T-helper 2 cell treated with Interferon-gamma antibody and Interleukin-4, amounts not matched to agents 100 ng/mL and 5 ng/mL, for 36 hours (primary cell): ENCODE measurements around the gene ZBTB20. TPM values are rescaled to one million over a fixed set of nuclear protein-coding genes. Genes with fewer than 3 reads are reported as not detected.

Experiments used
- intact Hi-C: fragments of 100-400 bp; cut with micrococcal nuclease; formaldehyde crosslinking; loops from one replicate; pipeline ENCODE4 v1.15.1; 2023
- total RNA-seq: library from RNA; stranded (reverse); gene quantifications from 2 replicates; pipeline ENCODE4 v1.2.3, GENCODE V29; 2022

Gene ZBTB20
- total RNA-seq, 1 donor from 2014 or later, result 8.0 TPM

DNA sequence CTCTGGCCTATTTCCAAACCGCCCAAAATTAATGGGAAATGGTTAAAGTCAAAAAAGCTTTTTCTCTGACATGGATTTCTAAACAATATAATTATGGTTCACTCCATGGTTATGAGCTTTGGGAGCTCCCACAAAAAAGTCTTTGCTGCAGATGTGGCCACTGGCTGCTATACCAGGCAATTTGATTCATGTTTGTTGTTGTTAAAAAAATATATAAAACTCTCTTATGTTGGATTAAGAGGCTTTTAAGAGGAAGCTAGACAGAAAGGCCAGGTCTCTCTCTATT, 594.6 kb downstream of the ZBTB20 start:
- intact Hi-C loops, result no loop called here

DNA sequence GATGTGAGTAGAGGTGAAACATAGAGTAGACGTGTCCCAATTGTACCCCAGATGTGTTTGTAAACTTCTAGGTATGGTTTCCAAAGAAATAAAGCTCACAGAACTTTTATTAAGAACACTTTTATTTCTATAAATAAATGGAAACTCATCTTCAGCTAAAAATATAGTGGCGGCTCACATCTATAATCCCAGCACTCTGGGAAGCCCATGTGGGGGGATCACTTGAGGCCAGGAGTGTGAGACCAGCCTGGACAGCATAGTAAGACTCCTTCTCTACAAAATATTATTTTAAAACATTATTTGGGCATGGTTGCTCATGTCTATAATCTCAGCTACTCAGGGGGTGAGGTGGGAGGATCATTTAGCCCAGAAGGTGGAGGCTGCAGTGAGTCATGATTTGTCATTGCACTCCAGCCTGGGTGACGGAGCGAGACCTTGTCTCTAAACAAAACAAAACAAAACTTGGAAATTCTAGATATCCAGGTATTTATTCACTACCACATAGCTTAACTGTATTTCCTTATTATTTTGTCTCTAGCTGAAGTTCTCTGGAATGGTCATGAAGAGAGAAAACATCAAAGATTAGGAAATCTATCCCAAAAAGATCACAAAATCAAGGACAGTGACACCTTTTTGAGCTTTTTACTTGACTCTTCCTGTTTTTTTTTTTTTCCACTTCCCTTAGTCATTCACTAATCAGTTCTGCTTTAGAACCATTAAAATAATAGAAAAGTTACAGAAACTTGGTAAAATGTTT, 595.1 kb downstream of the ZBTB20 start:
- intact Hi-C loops, result no loop called here

DNA sequence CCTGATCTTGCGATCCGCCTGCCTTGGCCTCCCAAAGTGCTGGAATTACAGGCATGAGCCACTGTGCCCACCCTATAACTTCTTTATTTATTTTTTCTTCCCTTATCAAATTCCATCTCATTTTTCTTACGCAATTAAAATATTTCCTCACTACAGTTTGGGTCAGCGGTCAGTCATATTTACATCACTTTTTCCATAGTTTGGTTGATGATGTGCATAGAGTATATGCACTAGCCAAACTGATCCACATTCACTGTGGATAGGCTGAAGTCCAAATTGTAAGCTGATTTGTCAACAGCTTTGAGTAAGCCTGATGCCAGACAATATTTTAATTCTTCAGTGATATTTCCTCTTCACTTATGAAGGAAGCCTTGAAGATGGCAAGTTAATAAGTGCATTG, 596.9 kb downstream of the ZBTB20 start:
- intact Hi-C loops, result no loop called here

DNA sequence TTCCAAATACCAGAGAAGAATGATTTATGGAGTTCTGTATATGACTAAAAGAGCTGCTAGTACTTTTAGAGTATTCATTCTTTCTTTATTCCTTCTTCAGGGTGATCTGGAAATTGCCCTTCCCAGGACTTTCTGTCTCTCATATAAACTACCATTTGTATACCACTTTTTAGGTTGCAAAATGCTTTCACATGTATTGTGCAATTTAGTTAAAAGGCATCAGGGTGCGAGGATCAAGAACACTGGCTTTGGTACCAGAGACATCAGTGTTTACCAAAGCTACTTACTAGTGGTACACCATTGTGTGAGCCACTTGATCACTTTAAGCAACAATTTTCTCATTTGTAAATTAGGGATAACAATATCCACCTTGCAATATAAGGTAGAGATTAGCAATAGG, 601.9 kb downstream of the ZBTB20 start:
- intact Hi-C loops, result no loop called here

DNA sequence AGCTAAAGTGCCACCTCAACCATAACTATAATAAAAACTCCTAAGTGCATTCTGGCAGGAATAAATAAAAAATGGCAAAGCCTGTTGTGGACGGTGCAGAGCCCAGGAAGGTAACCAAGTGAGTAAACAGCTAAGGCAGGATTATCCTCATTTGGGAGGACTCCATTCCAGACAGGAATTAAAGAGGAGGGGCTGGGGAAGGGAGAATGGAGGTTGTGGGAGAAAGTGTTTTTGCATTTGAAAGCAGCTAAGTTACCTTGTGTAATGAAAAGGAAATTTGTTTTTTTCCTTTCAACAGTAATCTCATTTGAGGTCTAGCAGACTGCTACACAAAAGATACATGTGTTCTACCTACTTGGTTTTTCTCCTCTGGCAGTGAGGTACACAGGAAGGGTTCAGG, 604.7 kb downstream of the ZBTB20 start:
- intact Hi-C loops, result no loop called here

DNA sequence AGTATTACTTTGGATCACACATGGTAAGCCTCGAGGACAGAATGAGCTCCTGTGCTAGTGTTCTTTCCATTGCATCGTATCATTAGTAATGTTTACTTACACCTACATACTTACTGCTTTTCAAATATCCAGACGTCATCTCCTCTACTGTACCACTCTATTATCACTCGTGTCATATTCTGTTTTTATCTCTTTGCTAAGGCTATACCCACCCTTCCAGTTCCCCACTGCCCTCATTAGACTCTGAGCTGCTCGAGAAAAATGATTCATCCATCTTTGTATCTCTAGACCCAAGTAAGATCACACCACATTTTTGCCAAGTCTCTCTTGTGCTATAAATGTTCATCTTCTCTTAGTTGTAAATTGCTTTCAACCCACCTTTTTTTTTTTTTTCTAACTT, 607.6 kb downstream of the ZBTB20 start:
- intact Hi-C loops, result no loop called here

DNA sequence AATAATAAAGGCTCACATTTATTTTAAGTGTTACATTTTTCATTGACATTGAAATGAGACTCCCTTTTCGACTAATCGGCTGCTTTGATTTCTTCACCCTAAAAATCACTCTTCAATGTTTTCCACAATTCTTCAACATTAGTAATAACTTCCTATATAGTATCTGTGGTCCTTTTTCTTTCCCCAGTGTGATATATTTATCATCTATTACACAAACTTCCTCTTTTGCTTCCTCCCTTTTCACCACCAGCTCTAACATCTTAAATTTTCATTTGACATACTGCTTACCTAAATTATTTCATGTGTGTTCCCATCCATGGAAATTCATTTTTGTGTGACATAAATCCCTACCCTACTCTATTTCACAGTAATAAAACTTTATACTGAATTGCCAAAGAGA, 608.9 kb downstream of the ZBTB20 start:
- intact Hi-C loops, result no loop called here

DNA sequence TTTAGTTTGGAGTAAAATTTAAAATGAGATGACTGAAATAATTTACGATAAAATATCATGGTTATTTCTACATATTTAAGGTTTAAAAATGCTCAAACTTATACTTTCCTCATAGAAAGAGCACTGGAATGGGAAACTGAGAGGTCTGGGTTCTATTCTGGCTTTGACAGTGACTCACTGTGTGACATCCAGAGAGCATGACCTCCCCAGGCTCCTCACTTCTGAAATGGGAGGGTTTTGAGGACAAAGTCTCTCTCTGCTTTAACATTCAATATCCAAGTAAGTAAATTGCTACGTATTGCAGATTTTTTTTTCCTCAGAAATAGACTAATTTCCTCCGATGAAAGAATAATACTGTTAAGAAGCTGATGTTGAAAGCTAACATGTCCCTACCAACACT, 618.6 kb downstream of the ZBTB20 start:
- intact Hi-C loops, result no loop called here

DNA sequence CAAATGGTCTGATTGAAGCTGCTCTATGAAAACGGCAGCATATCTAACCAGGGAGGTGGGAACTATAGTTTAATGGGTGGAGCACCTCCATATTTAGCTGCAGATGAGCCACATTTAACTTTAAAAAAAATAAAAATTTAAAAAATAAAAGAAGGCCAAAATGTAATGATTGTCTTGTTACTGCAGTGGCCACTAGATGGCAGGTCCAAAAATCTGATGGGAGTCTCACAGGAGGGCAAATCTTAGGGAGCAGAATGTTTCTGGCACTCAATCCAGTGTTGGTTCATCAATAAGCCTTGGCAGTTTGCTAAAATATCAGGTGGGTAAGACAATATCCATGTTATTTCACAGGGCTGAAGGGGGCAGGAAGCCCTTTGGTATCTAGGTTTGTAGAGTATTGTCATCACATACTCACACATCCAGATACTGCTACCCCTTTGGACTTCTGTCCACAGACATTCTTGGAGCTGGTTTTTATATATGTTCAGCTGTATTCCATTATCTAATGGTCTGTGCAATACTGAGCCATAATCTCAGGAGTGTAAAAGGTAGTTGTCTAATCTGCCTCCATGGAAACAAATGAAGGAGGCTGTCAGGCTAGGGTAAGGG, 619.9 kb downstream of the ZBTB20 start:
- intact Hi-C loops, result no loop called here

DNA sequence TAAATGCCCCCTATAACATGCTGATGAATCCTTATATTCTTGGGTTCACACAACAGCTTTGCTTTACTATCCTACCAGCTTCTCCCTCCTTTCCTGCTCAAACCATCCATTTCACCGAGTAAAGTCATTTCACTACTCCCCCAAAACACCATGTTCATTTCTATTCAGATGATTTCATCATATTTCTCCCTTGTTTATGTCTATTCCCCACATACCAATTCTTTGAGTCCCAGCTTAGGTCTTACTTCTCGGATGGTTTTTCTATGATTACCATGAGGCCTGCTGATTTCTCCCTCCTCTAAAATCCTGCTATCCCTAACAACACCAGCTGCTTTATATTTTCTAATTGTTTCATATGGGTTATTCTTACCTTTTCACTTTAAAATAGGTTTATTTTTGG, 621.8 kb downstream of the ZBTB20 start:
- intact Hi-C loops, result no loop called here

DNA sequence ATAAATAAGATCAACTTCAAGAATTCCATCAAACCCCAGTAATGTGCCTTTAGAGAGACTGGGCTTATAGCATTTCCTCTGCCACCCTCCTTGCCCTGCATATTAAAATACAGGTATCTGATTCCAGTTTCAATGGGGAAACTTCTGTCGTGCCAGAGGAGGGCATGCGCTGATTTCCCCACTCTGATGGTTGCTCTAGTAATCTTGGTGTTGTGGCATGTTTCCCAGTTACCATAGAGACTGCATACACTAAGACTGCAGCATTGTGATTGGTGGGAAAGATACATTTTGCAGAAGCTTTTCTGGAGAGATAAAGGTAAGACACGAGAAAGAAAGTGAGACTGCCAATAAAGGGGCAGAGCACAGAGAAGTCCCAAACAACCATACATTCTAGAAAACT, 627.7 kb downstream of the ZBTB20 start:
- intact Hi-C loops, result no loop called here

DNA sequence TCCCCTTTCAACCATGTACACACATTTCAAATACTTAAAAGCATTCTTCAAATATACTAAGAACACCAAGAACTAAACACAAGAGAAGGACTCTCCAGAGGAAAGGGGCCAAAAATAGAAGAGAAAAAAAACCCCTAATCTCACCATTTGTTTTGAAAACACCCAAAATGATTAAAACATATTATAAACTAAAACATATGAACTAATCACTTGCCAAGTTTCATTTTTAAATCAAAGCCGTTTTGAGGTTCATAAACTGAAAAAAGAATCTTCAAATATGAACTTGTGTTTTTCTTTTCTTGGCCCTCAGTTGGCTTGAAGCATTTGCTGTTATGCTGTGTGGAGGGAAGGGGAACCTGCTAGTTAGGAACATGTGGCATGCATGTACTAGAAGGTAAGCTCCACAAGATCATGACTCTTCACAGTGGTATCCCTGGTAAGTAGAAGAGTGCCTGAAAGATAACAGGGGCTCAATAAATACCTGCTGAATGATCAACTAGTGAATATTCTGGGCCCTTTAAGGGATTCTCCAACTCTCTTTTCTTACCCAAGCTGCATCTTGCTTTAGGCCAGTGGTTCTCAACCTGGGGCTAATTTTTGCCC, 628.8 kb downstream of the ZBTB20 start:
- intact Hi-C loops, result no loop called here

DNA sequence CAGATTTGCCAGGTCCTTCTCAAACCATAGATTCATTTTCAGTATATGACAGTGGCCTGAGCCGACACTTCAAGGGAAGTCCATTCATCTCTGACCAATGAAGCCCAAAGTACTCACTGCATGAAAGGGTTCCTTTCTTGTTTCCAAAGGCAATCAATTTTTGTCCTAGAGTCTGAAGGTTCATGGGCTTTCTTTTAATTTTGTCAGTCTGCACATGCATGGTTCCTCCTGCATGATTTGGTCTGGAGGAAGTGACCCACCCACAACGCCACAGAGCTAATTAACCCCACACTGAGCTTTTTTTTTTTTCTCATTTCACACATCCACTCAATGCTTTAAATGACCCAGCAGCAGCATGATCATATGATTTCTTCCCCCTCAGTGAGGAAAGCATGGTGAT, 636.9 kb downstream of the ZBTB20 start:
- intact Hi-C loops, result no loop called here

DNA sequence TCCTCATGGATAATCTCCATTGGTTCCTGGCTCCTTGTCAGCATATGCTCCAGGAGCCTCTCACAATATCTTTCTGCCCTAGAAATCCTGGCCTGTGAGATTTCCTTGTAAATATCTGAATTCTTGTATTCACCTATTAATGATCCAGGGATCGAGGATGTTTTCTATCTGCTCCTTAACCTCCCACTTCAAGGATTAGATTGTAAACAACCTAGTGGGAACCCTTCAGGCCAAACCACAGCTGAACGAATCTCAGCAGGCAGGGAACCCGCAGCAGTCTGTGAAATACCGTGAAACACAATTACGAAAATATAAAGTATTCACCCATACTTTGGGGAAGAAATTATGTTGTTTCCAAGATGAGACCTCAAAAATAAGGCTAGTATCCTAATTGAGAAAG, 637.3 kb downstream of the ZBTB20 start:
- intact Hi-C loops, result no loop called here

DNA sequence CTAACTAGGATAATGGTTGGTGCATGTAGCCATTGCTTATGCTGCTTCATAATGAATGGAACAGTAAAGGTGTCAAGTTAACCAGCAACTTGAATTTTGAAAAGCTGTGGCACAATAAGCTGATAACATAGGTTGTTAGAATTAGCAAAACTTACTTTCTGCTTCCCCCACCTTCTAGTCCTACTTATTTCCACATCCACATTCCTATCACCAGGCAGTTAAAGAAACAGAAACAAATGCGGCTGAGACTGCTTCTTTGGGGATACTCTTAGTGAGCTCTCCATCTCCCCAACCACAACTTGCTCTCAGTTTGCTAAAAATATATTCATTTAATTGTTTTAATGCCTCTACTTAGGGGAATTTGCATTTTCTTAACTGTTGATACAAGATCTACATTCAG, 638.1 kb downstream of the ZBTB20 start:
- intact Hi-C loops, result no loop called here

DNA sequence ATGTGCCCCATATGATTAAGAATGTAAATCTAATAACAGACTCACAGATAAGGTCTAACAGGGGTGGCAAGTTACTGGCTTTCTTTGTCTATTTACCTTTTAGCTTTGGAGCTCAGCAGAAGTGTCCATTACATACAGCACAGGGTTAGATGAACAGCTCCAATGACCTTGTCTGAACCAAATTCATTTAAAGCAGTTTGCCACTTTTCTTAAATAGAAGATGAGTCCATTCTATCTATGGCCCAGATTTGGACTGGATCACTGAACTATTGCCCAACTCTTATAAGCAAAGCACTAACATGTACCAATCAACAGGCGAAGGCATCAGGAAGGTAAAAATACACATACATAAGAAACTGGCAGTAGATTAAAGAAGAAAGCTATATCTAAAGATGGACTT, 638.9 kb downstream of the ZBTB20 start:
- intact Hi-C loops, result no loop called here

DNA sequence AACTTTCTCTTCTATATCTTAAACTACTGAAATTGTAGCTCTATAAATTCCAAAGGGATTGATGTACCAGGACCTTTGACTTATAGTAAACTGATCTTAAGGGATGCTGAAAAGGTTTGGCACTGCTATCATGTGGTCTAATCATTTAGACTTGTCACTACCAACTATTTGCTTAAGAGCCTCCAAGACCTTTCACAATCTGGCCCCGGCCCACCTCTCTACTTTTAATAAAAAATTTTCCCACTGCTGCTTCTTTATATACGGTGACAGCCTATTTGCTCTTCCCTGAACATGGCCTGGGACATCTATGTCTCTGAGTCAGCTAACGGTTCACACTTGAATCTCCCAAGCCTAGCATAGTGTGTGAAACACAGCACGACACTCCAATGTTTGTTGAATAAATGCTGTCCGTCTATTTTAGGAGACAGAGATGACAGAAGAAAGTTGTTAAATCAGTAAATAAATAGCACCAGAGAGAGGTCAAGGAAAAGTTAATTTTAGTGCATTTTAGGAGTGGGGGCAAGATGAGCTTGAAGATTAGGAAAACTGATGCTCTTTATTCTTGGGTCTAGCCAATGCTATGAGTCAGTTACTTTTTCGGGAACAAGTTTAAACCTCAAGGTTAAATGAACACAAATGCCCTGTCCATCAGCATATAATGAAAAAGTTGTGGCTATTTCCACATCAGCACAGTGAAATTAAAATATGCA, 640.3 kb downstream of the ZBTB20 start:
- intact Hi-C loops, result no loop called here

DNA sequence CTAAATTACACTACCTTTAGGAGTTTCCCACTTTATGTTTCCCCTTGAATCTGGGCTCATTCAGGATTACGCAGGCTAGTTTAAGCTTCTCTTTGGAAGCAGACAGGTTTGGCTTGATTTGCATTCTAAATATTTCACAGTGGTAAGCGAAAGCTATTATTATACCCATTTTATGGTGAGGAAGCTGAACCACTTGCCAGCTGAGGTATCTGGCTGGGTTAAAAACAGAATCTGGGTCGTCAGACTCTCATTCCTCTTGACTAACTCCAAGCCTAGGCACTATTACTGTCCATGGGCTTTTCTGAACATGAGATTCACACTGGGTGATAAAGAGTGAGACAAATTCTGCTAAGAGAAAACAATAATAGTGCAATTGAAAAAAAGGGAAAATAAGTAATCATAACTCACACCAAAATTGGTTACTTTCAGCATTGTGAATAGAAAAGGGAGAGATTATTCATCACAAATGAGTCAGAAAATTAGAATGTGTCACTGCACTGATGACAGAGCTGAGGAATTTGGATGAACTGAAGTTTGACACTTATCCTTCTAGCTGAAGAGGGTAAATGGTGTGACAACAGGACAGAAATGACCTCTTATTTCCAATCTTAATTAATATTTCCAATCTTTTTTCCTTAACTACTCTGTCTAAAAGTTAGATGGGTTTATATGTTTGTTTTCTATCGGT, 642.0 kb downstream of the ZBTB20 start:
- intact Hi-C loops, result no loop called here

DNA sequence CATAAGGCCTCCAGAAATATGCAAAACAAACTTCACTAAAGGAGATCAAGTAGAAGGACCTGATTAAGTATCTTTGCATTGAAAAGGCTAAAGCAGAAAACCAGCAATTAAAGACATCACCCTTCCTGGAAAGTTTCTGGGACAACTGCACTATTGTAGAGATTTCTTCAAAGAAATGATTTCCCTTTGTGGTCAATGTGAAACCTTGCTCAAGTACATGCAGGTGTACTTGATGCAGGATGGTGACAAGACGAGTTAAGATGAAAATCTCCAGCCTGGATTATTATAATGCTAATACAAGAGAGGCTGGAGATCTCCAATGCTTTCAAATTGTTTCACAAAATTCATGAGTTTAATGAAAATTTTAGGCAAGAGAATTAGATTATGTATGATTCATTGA, 644.9 kb downstream of the ZBTB20 start:
- intact Hi-C loops, result no loop called here

DNA sequence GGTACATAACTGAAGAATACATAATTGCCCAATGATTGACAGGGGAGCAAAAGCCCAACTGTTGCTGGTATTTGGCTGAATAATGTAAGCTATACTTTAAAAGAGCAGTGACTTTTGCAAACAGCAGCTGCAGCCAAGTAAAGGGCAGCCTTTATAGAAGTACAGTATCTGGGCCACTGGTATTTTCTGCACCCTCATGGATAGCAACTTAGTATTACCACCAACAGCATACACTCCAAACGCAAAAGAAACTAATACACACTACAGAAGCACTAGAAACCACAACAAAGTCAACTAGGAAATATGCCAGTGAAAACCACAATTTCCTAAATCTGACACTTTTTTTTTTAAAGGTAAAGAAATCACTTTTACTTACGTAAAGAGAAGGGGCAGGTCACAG, 647.1 kb downstream of the ZBTB20 start:
- intact Hi-C loops, result no loop called here

DNA sequence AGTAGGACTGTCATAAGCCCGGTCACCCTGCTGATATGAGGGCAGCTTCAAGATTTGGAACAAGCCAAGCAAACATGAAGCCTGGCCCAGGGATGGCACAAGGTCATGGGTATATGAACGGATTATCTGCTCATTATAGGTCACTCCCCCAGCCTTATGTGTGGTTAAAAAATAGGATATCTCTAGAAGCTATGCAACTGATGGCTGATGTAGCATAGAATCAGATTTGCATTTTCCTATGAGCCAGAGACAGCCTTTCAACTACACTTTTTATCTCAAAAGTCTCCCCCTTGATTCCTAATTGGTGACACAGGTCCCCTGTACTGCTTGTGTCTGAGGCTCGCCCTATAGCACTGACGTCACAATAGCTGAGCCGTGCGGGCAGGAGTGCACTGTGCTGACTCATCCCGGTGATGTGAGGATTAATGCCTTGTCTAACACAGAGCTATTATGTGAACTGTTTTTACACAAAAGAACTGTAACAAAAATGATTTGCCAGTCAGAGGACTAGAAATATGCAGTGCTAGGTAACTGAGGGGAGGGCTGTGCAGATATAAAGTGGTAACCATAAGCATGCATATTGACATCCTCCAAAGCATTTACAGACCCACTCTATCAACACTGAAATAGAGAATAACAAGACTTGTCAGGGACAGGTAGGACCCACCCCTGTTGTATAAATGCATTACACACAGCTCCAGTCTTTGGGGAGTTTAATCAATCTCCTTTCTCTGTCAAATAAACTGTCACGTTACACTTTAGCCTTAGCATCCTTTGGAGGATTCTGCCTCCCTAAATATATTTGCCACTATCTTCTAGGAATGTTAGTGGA, 648.3 kb downstream of the ZBTB20 start:
- intact Hi-C loops, result no loop called here
